Measurements from ENCODE around the gene KCNQ1. TPM values are rescaled to one million over a fixed set of nuclear protein-coding genes. Genes with fewer than 3 reads are reported as not detected.
A peak's percentile ranks its signal among the peaks of the same experiment; 100 is the strongest.

Gene KCNQ1
- total RNA-seq, 1 experiment from 2014 or later: 2.5 TPM

DNA sequence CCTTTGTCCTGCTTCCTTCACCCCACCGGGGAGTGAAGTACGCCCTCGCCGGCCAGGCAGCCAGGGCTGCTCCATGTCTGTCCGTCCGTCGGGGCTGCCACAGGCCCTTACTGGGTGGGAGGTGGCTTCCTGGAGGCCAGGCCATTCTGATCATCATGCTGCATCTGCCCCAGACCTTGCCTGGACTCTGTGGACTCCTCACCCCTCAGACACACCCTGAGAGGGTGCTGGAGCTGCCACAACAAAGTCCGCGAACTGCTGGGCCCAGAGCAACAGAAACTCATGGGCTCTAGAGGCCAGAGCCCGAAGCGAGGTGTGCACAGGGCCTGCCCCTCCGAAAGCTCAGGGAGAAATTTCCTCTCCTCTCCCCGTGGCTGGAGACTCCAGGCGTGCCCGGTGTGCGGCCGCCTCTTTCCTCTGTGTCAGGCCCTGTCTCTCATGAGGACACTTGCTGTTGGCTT lies 130.8 kb downstream of the KCNQ1 start (continued):
- TF ChIP-seq ATF2 (CRISPR knock-in tag; IDR thresholded peaks at IDR 0.05; ENCODE audit: borderline replicate concordance, low read depth) (no peak), ZNF219 (CRISPR knock-in tag; IDR thresholded peaks at IDR 0.05; ENCODE audit: borderline replicate concordance) (no peak), ZNF512 (CRISPR knock-in tag; IDR thresholded peaks at IDR 0.05; ENCODE audit: borderline replicate concordance) (no peak), ETV6 (CRISPR knock-in tag; IDR thresholded peaks at IDR 0.05) (no peak), MXD4 (CRISPR knock-in tag; IDR thresholded peaks at IDR 0.05; ENCODE audit: borderline replicate concordance) (no peak), JAZF1 (CRISPR knock-in tag; IDR thresholded peaks at IDR 0.05) (no peak), ZNF396 (CRISPR knock-in tag; IDR thresholded peaks at IDR 0.05; ENCODE audit: borderline replicate concordance) (no peak), ZNF121 (CRISPR knock-in tag; IDR thresholded peaks at IDR 0.05) (no peak), PREB (CRISPR knock-in tag; IDR thresholded peaks at IDR 0.05; ENCODE audit: borderline replicate concordance) (no peak), PRRX2 (CRISPR knock-in tag; IDR thresholded peaks at IDR 0.05) (no peak)

GRCh38 chr11:2576111-2576510 lies 131.3 kb downstream of the KCNQ1 start:
- no peaks in the 10 kb centered on the region for H3K9me3 Mint-ChIP-seq
- TF ChIP-seq HMGXB4 (CRISPR knock-in tag; IDR thresholded peaks at IDR 0.05): no peak
- H3K27me3 Mint-ChIP-seq (ENCODE audit: low read depth): peaks cover 52% of the 10 kb centered on the region
- ChIA-PET CTCF (no interaction called here), POLR2A (no interaction called here)
- H3K36me3 Mint-ChIP-seq: no peaks in the 10 kb centered on the region
- DNase-seq (ENCODE audit: low spot score) (peak; percentile 6), ATAC-seq (no peak)
- no peaks in the 10 kb centered on the region for H3K4me1 Mint-ChIP-seq
- no peak overlapping the region for H3K4me3 Mint-ChIP-seq
- H3K27ac Mint-ChIP-seq: no peak overlapping the region

- Mint-ChIP-seq H3K4me3 (no peak overlapping the region), H3K36me3 (no peaks in the 10 kb centered on the region), H3K4me1 (no peaks in the 10 kb centered on the region), H3K27ac (no peak overlapping the region), H3K27me3 (ENCODE audit: low read depth) (peaks cover 54% of the 10 kb centered on the region), H3K9me3 (no peaks in the 10 kb centered on the region)
- DNase-seq (ENCODE audit: low spot score): peak; percentile 10
- no peak for ATAC-seq
- ChIA-PET POLR2A (no interaction called here), CTCF (no interaction called here)
- TF ChIP-seq MXD4 (CRISPR knock-in tag; IDR thresholded peaks at IDR 0.05; ENCODE audit: borderline replicate concordance): no peak
- TF ChIP-seq FOXP1 (CRISPR knock-in tag; IDR thresholded peaks at IDR 0.05; ENCODE audit: borderline replicate concordance): peak; percentile 9; the same call in 1 of the 2 replicates
- no peak for TF ChIP-seq SMAD4 (CRISPR knock-in tag; IDR thresholded peaks at IDR 0.05)
- no peak for TF ChIP-seq ZNF219 (CRISPR knock-in tag; IDR thresholded peaks at IDR 0.05; ENCODE audit: borderline replicate concordance)
Measured at GRCh38 chr11:2576549-2576948, 131.7 kb downstream of the KCNQ1 start.

Measured in WTC11 (cell line).